KMS-11 (cell line): ENCODE measurements around the gene TSNAX.

Experiments used
- H2AFZ ChIP-seq: fragments of 200-600 bp; sonication (generic); 2 replicates; pipeline ENCODE4 v1.6.1; 2016; ENCODE audit warnings: antibody characterized with exemption, mixed run types, low read depth
- H3K27ac ChIP-seq: fragments of 200-600 bp; sonication (generic); 2 replicates; pipeline ENCODE4 v1.6.1; 2016; ENCODE audit warnings: mild to moderate bottlenecking, mixed run types
- H3K27me3 ChIP-seq: fragments of 200-600 bp; sonication (generic); 2 replicates; pipeline ENCODE4 v1.6.1; 2017; ENCODE audit warnings: mild to moderate bottlenecking, low read depth, mixed run types, moderate library complexity; ENCODE audit not compliant: insufficient read depth
- H3K36me3 ChIP-seq: fragments of 200-600 bp; sonication (generic); 2 replicates; pipeline ENCODE4 v1.6.1; 2017; ENCODE audit warnings: mild to moderate bottlenecking, mixed run types; ENCODE audit not compliant: insufficient read depth
- H3K4me1 ChIP-seq: fragments of 200-600 bp; sonication (generic); 2 replicates; pipeline ENCODE4 v1.6.1; 2016; ENCODE audit warnings: mild to moderate bottlenecking, low read depth, mixed run types; ENCODE audit not compliant: poor library complexity, severe bottlenecking
- H3K4me2 ChIP-seq: fragments of 200-600 bp; sonication (generic); 2 replicates; pipeline ENCODE4 v1.7.0; 2016; ENCODE audit warnings: mild to moderate bottlenecking, mixed run types
- H3K4me3 ChIP-seq: fragments of 200-600 bp; sonication (generic); IDR thresholded peaks from 2 replicates; pipeline ENCODE4 v1.6.1; 2017; ENCODE audit warnings: low read depth, low read length, mixed read lengths; ENCODE audit not compliant: insufficient read depth
- H3K79me2 ChIP-seq: fragments of 200-600 bp; sonication (generic); 2 replicates; pipeline ENCODE4 v1.6.1; 2016; ENCODE audit warnings: low read depth, mixed run types; ENCODE audit not compliant: insufficient read depth
- H3K9ac ChIP-seq: fragments of 200-600 bp; sonication (generic); 2 replicates; pipeline ENCODE4 v1.6.1; 2016; ENCODE audit warnings: mild to moderate bottlenecking, mixed run types
- H4K20me1 ChIP-seq: fragments of 200-600 bp; sonication (generic); 2 replicates; pipeline ENCODE4 v1.6.1; 2016; ENCODE audit warnings: mild to moderate bottlenecking, mixed run types; ENCODE audit not compliant: insufficient read depth
- CTCF ChIP-seq: fragments of 200-600 bp; sonication (generic); conservative IDR thresholded peaks from 2 replicates; pipeline ENCODE4 v1.6.1; 2017; ENCODE audit warnings: low read depth, mild to moderate bottlenecking, antibody characterized with exemption, low read length, moderate library complexity, mixed read lengths

TSNAX gene

DNA sequence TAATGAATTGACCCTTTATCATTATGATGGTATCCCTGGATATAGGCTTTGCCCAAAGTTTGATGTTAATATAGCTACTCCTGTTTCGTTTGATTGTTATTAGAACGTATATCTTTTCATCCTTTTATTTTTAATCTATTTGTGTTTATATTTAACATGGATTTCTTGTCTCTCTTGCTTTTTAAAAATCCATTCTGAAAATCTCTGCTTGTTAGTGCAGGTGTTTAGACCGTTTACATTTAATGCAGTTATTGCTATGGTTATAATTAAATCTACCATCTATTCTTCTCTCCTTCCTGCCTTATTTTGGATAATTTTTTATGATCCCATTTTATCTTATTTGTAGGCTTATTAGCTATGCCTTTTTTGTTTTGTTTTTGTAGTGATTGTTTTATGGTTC, 12.4 kb downstream of the TSNAX start:
- H3K4me3 ChIP-seq = no peak overlapping the region
- H3K27me3 ChIP-seq = no peaks in the 10 kb centered on the region
- TF ChIP-seq CTCF = no peak
- H3K4me1 ChIP-seq = no peaks in the 10 kb centered on the region
- H3K9ac ChIP-seq = no peak overlapping the region
- no peak overlapping the region for H3K4me2 ChIP-seq
- H3K36me3 ChIP-seq = 0 out of 2 replicates have a peak, but pooled peaks cover 2% of the 10 kb centered on the region
- no peak overlapping the region for H3K27ac ChIP-seq
- H3K79me2 ChIP-seq = 0 out of 2 replicates have a peak, but pooled peaks cover 4% of the 10 kb centered on the region
- no peaks in the 10 kb centered on the region for H4K20me1 ChIP-seq
- H2AFZ ChIP-seq = no peak overlapping the region

- no peak overlapping the region for H3K27ac ChIP-seq
- no peaks in the 10 kb centered on the region for H3K4me1 ChIP-seq
- no peak overlapping the region for H2AFZ ChIP-seq
- H4K20me1 ChIP-seq = no peaks in the 10 kb centered on the region
- no peaks in the 10 kb centered on the region for H3K27me3 ChIP-seq
- no peak overlapping the region for H3K4me3 ChIP-seq
- H3K79me2 ChIP-seq = no peaks in the 10 kb centered on the region
- no peak overlapping the region for H3K4me2 ChIP-seq
- H3K36me3 ChIP-seq = 0 out of 2 replicates have a peak, but pooled peaks cover 2% of the 10 kb centered on the region
- no peak for TF ChIP-seq CTCF
- H3K9ac ChIP-seq = no peak overlapping the region
Measured at GRCh38 chr1:231541842-231542241, 13.4 kb downstream of the TSNAX start.

DNA sequence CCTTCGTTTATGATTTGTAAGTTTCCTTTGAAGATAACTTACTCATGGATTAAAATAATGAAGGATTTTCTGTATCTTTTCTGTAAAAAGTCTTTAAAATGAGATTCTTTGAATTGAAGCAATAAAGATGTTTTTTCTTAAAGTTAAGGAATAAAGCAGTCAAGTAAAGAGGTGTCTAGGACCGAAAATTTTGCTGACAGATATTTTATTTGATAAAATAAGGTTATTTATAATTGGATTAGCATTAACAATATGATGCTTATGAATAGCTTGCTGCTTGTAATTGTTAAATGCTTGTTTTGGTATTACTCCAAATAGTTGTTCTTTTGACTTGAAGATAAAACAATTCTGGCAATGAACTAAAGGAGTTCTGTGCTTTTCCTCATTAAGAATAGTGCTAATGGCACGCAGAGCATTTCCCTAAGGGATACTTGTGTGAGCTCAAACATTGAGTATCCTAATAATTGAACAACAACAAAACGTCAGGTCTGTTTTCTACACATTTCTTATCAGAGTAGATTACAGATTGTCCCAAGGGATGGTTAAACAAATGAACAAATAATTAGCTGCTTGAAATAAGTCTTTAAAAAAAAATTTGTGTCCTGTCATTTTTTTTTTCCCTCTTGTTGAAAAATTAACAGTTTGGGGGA, 16.6 kb downstream of the TSNAX start:
- H3K27me3 ChIP-seq = no peaks in the 10 kb centered on the region
- H3K36me3 ChIP-seq = no peaks in the 10 kb centered on the region
- no peak overlapping the region for H3K27ac ChIP-seq
- no peaks in the 10 kb centered on the region for H3K79me2 ChIP-seq
- no peak overlapping the region for H3K4me2 ChIP-seq
- no peak overlapping the region for H3K4me3 ChIP-seq
- H3K9ac ChIP-seq = no peak overlapping the region
- no peak overlapping the region for H2AFZ ChIP-seq
- TF ChIP-seq CTCF = no peak
- H4K20me1 ChIP-seq = no peaks in the 10 kb centered on the region
- H3K4me1 ChIP-seq = no peaks in the 10 kb centered on the region

- H3K9ac ChIP-seq = no peak overlapping the region
- no peak overlapping the region for H3K4me3 ChIP-seq
- no peaks in the 10 kb centered on the region for H3K36me3 ChIP-seq
- no peaks in the 10 kb centered on the region for H4K20me1 ChIP-seq
- no peak overlapping the region for H2AFZ ChIP-seq
- no peaks in the 10 kb centered on the region for H3K27me3 ChIP-seq
- TF ChIP-seq CTCF = no peak
- no peak overlapping the region for H3K4me2 ChIP-seq
- no peaks in the 10 kb centered on the region for H3K79me2 ChIP-seq
- H3K27ac ChIP-seq = no peak overlapping the region
- no peaks in the 10 kb centered on the region for H3K4me1 ChIP-seq
Measured at GRCh38 chr1:231546693-231547092, 18.2 kb downstream of the TSNAX start.
